NCI-H2171 (cell line): ENCODE measurements around the gene SLC7A14.
"Not testable (repeated sequence)": the region's sequence is repeated elsewhere in the genome, so short reads cannot be mapped to it uniquely, and the experiment has no call there.

Experiments
- DNase-seq: peaks from one replicate; lab custom pipeline; 2025; lab: John Stamatoyannopoulos, UW

Gene SLC7A14

GRCh38 chr3:170593634-170594033 is 7.8 kb upstream of the SLC7A14 start:
- DNase-seq, result no peak

- DNase-seq, result no peak
Measured at GRCh38 chr3:170589113-170589512, 3.2 kb upstream of the SLC7A14 start.

GRCh38 chr3:170585008-170585936 is 603 bp downstream of the SLC7A14 start:
- no peak for DNase-seq

- DNase-seq, result peak; percentile 22
Measured at GRCh38 chr3:170584585-170585007, 1.3 kb downstream of the SLC7A14 start.

GRCh38 chr3:170579646-170580045 is 6.2 kb downstream of the SLC7A14 start:
- no peak for DNase-seq

DNA sequence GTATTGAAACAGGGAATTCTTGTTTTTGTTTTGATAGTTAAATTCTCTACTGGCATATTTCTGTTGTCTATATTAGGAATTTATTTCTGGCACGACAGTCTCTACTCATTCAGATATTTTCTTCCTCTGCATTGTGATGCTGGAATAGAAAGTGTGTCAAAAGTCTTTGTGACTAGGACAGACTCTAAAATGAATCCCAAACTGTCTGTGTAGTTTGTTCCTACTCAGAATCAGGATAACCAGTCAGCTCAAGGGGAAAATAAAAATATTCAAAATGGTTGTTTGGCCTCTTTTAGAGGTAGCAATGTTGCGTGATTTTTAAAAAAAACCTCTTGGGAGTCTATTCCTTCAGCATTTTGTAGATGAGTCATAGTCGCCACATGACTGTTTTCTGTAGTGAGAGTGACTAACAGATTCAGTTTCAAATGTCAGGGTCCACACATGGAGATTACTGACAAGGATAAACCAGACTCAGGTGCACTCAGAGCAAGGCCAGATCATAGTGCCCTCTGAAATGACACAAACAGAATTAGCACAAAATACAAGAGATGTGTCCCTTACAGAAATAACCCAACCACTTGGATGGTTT is 13.1 kb downstream of the SLC7A14 start:
- DNase-seq, result no peak

- DNase-seq, result not testable (repeated sequence)
Measured at GRCh38 chr3:170567598-170567997, 18.3 kb downstream of the SLC7A14 start.

DNA sequence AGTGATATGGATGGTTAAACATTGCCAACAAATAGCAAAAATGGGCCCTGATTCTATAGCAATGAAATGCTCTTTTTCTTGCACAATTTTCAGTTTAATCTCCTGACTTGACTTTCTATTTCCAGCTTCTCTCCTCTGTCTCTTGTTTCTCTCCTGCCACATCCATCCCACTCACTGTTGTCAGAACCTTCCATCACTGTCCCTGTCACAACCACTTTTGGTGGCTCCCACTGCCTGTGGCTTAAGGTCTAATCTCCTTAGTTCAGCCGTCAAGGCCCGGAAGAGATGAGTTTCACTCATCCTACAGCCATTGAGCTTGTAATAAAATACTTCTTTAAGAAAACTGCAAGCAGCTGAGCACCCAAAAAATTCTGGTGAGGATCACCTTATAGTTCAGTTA is 19.5 kb downstream of the SLC7A14 start:
- no peak for DNase-seq

- DNase-seq, result no peak
Measured at GRCh38 chr3:170565495-170565894, 20.4 kb downstream of the SLC7A14 start.

DNA sequence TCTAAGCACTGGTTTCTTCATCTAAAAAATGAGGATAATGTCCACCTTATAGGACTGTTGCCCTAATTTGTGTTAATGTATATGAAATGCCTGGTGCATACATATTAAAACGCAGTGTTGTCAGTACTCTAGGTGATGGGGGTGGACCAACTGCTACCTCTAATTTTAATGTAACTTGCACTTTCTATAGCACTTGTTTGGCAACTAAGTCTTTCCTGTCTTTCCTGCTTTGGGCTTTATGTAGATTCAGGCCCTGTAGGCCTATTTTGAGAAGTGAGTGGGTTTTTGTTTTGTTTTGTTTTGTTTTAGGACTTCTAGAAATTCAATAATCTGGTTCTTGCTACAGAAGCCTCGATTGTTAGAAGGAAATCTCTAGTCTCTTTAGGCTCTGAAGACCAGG is 21.2 kb downstream of the SLC7A14 start:
- DNase-seq, result no peak

DNA sequence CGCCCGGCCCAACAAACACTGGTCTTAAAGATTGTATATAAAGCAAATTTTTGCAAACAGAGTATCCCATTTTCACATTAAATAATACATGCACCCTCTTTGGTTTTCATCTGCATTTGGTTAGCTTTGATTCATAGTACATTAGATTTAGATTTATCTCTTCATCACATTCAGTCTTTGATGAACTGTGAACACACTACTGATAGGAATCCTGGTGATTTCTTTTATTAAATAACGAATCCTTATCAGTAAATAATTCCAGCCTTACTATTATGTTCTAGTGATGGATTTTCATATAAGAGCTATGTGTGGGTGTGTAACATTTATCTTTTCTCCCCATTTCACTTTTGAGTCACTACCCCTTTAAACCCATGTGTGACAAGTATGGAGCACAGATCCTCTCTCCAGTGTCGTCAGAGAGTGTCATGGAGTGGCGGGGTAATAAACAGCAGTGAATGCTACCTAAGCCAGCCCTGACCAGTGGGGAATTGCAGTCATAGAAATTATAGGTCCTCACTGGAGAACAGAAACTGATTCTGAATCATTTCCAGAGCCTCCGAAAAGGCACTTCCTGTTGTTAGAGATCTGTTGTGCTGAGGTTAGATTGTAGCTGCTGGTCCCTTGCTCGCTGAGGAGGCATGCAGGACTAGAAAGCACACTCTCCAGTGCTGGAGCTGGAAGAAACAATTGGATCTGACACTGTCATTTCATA is 22.0 kb downstream of the SLC7A14 start:
- DNase-seq, result no peak

DNA sequence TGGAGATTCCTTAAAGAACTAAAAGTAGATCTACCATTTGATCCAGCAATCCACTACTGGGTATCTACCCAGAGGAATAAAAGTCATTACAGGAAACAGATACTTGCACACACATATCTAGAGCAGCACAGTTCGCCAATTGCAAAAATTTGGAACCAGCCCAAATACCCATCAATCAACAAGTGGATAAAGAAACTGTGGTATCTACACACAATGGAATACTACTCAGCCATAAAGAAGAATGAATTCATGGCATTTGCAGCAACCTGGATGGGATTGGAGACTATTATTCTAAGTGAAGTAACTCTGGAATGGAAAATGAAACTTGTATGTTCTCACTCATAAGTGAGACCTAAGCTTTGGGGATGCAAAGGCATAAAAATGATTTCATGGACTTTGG is 23.8 kb downstream of the SLC7A14 start:
- no peak for DNase-seq

DNA sequence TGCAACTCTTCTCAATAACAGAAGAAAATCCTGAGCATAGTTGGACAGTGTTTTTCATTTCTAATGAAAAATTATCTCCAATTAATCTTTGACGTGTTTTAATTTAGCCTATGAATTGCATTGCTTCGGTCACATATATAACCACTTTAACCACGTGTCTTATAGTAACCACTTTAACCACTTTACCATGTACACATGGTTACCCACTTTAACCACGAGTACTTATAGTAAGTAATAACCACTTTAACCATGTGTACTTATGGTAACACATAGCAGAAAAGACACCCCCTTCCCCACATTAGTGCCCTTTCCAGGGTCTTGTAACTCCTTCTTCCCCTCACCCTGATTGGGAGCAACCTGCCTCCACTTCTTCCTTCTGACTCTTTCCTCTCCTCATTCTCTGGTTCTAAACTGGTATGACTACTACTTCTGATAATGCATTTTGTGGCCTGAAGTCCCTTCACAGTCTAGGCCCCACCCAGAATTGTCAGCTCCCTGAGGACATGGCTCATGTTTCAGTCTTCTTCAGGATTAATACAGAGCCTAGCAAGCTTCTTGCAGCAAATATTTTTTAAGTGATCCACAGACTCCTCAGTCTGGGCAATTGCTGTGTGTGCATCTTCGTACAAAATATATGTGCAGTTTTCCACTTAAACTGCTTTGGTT is 25.0 kb downstream of the SLC7A14 start:
- no peak for DNase-seq

GRCh38 chr3:170560296-170560695 is 25.6 kb downstream of the SLC7A14 start:
- DNase-seq, result no peak

DNA sequence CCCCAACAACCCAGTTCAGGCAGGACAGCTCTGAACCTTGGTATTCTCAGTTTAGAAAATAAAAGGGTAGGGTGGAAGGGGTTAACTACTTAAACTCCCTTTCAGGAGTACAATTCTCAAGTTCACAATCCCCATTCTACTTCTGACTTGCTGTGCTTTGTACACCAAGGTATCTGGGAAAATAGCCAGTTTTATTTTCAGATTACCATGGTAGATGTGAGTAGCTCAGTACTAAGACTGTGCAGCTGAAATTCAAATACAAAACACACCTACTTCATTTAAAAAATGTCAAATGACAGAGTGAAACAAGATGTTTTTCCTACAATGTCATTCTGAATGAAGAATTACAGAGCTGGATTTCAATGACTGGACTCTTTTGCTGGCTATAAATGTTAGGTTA is 27.4 kb downstream of the SLC7A14 start:
- no peak for DNase-seq

- no peak for DNase-seq
Measured at GRCh38 chr3:170555329-170555728, 30.5 kb downstream of the SLC7A14 start.

GRCh38 chr3:170553788-170554757 is 31.8 kb downstream of the SLC7A14 start:
- no peak for DNase-seq

DNA sequence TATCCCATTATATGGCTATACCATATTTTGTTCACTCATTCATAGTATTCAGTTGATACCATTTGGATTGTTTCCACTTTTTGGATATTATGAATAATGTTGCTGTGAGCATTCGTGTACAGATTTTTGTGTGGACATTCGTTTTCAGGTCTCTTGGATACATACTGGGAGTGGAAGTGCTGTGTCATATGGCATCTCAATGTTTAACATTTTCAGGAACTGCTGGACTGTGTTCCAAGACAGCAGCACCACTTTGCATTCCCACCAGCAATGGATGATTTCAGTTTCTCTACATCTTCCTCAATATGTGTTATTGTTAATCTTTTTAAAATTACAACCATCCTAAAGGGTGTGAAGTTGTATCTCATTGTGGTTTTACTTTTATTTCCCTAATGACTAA is 34.6 kb downstream of the SLC7A14 start:
- DNase-seq, result no peak

DNA sequence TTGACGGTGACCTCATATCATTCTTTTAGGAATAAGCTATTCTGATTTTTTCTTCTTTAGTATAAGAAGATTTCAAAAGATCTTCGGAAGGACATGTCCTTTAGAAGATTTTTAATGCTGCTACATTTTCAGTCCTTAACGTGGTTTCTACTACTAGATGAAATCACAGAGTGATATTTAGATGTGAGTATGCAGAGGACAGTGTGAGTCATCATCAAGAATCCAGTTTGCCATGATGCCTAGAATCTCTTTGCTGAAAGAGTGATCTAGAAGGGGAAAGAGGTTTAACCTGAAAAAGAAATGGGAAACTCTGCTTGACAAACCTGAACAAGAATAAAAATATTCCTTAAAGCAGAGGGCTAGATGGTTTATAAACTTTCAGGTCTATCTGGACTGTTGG is 43.2 kb downstream of the SLC7A14 start:
- DNase-seq, result no peak

DNA sequence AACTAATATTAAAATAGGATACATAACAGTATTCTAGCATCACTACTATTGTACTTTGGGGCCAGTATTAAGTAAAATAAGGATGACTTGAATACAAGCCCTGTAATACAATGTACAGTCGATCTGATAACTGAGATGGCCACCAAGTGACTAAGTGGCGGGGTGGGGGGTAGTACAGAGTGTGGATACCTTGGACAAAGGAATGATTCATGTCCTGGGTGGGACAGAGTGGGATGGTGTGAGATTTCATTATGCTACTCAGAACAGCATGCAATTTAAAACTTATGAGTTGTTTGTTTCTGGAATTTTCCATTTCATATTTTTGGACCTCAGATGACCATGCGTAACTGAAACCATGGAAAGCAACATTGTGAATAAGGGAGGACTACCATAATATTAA is 46.0 kb downstream of the SLC7A14 start:
- DNase-seq, result no peak

- peak; percentile 22 for DNase-seq
Measured at GRCh38 chr3:170536712-170537111, 49.2 kb downstream of the SLC7A14 start.
